Stimulated activated CD8-positive, alpha-beta memory T cell treated with anti-CD3 and anti-CD28 coated beads, Interleukin-4, amount 100 ng/mL, for 1 hour (primary cell): ENCODE results near the gene RERE.

Source experiments
- DNase-seq, 2 donors: peaks; one replicate each; pipeline ENCODE4 v3.0.0-alpha.2; 2020; ENCODE audit warnings: low read depth in 2 of 2, low spot score in 1 of 2

RERE gene

GRCh38 chr1:8431784-8432183 is 385.7 kb downstream of the RERE start:
- DNase-seq: no peak

DNA sequence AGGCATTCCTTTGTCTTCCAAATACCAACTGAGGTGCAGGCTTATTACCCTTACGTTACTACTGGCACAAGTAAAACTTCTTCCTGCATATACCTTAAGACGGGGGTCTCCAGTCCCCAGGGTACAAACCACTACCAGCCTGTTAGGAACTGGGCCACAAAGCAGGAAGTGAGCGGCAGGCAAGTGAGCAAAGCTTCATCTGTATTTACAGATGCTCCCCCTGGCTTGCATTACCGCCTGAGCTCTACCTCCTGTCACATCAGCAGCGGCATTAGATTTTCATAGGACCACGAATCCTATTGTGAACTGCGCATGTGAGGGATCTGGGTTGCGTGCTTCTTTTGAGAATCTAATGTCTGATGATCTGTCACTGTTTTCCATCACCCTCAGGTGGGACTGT is 386.4 kb downstream of the RERE start:
- DNase-seq: no peak

- no peak for DNase-seq
Observed at GRCh38 chr1:8430476-8430875, 387.0 kb downstream of the RERE start.

DNA sequence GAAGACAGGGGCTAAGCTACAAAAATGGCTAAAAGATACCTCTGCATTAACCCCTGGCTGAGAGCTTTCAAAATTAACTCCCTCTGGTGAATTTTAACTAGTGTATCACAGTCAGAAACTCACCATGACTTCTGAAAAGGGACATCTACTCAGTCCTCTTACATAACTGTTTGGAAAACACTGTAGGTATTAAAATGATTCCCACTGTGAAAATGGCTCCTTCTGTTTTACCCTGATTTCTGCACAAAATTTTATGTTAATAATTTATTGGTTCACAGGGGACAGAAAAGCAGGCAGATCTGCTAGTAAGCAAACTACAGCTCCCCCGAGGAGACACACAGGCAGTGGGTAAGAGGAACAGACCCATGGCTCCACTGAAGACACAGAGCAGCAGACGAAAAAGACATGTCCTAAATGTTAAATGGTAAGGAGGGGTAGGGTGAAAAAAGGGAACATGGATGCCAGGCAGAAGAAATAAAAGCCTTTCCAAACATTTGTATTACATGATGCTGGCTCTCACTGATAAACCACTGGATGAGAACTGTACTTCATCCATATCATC is 387.8 kb downstream of the RERE start:
- no peak for DNase-seq

GRCh38 chr1:8428441-8428840 is 389.0 kb downstream of the RERE start:
- no peak for DNase-seq

DNA sequence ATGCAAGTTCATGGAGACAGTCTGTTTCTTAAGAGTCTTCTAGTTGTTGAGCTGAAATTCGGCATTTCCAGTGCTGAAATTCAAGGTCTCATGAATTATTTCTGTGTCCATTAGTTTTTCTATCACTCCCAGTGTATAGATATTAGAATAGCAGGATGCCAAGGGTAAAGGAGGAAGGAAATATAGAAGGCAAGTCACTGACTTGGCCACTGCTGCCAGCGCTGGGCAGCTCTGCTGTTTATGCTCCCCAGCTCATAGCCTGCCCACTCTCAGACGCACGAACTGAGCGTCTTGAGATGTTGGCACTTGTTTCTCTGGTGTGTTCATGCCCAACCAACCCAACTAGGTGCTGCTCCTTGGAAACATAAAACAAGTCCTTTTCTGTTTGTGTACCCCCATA is 389.5 kb downstream of the RERE start:
- DNase-seq: no peak

DNA sequence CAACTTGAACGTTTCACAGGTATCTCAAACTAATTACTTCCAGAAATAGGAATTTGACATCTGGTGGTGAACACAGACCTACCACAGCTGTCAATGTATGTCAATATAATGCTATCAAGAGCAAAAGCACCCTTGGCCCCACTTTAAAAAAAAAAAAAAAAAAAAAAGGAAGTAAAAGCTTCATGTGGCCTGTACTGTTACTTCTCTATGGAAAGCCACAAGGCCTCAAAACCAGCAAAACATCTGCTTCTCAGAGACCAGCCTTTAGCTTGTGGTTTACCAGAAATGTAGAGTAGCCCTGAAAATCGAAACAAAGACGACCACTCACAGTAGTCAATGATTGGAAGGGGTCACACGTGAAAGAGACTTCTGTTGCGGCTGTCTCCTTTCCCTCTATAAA is 389.9 kb downstream of the RERE start:
- no peak for DNase-seq

- no peak for DNase-seq
Observed at GRCh38 chr1:8426996-8427395, 390.4 kb downstream of the RERE start.

GRCh38 chr1:8425781-8426161 is 391.7 kb downstream of the RERE start:
- no peak for DNase-seq

GRCh38 chr1:8425150-8425780 is 392.2 kb downstream of the RERE start:
- no peak for DNase-seq

- no peak for DNase-seq
Observed at GRCh38 chr1:8424539-8425116, 392.8 kb downstream of the RERE start.

DNA sequence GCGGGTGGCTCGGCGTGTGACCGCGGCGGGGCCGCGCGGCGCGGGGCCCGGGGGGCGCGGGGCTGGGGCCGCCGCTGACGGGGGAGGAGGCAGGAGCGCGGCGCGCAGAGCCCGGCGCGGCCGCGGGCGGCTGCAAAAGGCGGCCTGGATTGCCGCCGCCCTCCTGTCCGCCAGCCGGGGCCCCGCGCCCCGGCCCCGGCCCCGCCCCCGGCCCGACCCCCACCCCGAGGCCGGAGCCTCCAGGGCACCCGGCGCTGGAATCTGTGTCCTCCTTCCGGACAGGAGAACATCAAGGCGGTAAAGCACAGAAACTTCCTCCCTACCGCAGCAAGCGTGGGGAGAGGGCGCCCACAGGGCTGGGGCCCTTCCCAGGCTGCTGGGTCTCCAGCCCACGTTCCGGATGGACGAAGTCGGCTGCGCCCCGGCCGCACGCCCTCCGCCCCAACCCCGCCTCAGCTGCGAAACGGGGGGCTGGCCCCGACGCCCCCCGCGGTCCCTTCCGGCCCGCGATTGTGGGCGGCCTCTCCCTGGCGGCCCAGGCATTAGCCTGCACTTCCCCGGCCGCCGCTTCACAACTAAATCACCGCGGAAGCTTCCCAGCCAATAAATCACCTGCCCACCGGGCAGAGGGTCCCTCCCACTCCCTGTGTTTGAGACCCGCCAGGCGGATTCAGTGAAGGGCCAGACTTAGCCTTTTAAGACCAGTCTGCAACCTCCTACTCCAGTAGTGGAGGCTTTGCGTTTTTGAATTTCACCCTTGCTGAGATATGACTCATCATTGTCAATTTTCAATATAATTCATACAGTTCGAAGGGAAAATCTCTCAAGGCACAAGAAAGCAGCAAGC is 393.5 kb downstream of the RERE start:
- peak in 1 of 2 donors; percentile 12 for DNase-seq

- no peak for DNase-seq
Observed at GRCh38 chr1:8423269-8423691, 394.2 kb downstream of the RERE start.

- no peak for DNase-seq
Observed at GRCh38 chr1:8422510-8423268, 394.8 kb downstream of the RERE start.

- no peak for DNase-seq
Observed at GRCh38 chr1:8421721-8422120, 395.7 kb downstream of the RERE start.

GRCh38 chr1:8420318-8420717 is 397.1 kb downstream of the RERE start:
- no peak for DNase-seq

- no peak for DNase-seq
Observed at GRCh38 chr1:8419861-8420260, 397.6 kb downstream of the RERE start.

GRCh38 chr1:8419172-8419571 is 398.3 kb downstream of the RERE start:
- no peak for DNase-seq

GRCh38 chr1:8418301-8418700 is 399.1 kb downstream of the RERE start:
- DNase-seq: no peak

- no peak for DNase-seq
Observed at GRCh38 chr1:8417625-8418024, 399.8 kb downstream of the RERE start.

DNA sequence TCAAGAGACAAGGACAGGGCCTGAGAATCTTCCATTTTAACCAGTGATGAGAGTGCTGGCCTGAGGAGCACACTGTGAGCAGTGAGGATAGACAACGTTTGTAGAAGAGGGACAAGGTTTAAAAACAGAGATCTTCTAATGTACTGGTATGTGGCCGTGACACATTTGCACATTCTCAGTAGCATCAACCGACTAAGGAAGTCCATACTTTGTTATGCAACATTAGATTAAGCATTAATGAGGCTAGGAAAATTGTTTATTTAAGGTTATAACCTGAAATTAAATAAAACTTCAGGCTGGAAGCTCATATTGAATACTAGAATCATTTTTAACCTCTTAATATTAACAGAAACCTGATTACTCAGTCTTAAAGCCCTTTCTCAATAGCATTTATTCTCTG is 400.6 kb downstream of the RERE start:
- no peak for DNase-seq
